Mesenteric fat pad (tissue), 1 donor: ENCODE data around the gene UBQLN2. TPM values are rescaled to one million over a fixed set of nuclear protein-coding genes. Genes with fewer than 3 reads are reported as not detected.
"Not testable (repeated sequence)": the region's sequence is repeated elsewhere in the genome, so short reads cannot be mapped to it uniquely, and the experiment has no call there.

ENCODE experiments used
- DNase-seq: peaks from one replicate; pipeline ENCODE4 v3.0.0-alpha.2; 2020; ENCODE audit warnings: low spot score
- long read RNA-seq: library from polyadenylated mRNA; unstranded; transcript quantifications from one replicate; pipeline ENCODE4 v2.0.0, GENCODE V29; 2020
- total RNA-seq: library from RNA; stranded (reverse); fragmentation: NEBNext Ultra II Directional; extraction: Animal tissue kit (Norgen Biotek cat#: 25700); gene quantifications from one replicate; pipeline ENCODE4 v1.2.1, GENCODE V29; 2021
- donor health status: DM: yes; HTN: yes; CAD: no.

Gene UBQLN2
- total RNA-seq: 23.5 TPM
- long read RNA-seq, full-length matches to known transcripts: 19 of 19 reads
- long read RNA-seq, partial matches to known transcripts: 0 of 19 reads
- long read RNA-seq, other reads (novel, unspliced or antisense): 0 of 19 reads

DNA sequence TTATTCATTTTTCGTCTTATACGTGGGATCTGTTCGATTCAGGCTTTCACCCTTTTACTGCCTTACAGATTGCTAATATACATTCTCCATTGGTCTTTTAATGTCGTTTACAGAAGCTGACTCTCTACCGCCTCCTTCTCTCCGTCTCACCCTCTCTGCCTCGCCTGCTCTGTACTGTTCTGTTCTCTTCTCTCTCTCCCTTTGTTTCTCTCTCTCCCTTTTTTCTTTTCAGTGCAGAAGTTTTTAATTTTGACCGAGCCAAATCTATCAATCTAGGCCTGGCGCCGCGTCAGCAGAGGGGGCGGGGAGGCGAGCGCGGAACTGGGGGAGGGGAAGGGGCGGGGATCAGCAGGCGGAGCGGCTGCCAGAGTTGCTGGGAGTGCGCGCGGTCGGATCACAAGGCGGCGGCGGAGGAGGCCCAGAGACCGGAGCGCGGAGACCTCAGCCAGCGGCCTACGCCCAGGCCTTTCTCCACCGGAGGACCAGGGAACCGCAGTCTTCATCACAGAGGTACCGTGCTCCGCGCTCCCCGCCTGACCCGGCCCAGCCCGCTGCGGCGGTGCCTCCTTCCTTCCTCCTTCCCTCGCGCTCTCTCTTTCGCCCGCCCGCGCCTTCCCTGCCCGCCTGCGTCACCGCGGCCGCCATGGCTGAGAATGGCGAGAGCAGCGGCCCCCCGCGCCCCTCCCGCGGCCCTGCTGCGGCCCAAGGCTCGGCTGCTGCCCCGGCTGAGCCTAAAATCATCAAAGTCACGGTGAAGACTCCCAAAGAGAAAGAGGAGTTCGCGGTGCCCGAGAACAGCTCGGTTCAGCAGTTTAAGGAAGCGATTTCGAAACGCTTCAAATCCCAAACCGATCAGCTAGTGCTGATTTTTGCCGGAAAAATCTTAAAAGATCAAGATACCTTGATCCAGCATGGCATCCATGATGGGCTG is at the start of gene UBQLN2:
TSS of gene UBQLN2 (plus strand) at position 397 of the 931 bp plus-strand sequence. CDS start at position 644, 247 bp downstream.
- DNase-seq: peak; percentile 91

DNA sequence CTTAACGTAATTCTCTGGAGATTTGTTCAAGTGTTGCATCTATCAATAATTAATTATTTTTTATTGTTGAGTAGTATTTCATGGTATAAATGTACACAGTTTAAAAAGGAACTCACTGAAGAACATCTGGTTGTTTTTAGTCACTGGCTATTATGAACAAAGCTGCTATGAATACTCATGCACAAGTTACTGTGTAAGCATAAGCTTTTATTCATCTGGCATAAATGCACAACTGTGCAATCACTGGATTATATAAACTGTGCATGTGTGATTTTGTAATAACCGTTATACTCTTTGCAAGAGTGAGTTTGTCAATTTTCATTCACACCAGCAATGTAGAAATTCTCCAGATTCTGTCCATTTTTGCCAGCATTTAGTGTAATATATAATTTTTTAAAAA is 43.8 kb upstream of the UBQLN2 start:
- DNase-seq: no peak

DNA sequence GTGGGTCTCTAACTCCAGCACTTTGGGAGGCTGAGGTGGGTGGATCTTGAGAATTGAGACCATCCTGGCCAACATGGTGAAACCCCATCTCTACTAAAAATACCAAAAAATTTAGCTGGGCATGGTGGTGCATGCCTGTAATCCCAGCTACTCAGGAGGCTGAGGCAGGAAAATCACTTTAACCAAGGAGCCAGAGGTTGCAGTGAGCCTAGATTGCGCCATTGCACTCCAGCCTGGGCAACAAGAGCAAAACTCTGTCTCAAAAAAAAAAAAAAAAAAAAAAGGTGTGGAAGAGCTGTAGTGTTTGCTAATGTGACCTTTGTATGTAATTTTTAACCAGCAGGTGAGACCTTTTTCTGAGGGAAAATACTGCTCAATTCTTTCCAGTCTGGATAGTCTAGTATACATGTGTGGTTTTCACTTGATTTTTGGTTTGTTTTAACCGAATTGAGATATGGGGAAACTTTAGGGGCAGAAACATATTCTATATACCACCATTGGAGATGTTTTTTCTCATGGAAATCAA is 33.9 kb upstream of the UBQLN2 start:
- not testable (repeated sequence) for DNase-seq

DNA sequence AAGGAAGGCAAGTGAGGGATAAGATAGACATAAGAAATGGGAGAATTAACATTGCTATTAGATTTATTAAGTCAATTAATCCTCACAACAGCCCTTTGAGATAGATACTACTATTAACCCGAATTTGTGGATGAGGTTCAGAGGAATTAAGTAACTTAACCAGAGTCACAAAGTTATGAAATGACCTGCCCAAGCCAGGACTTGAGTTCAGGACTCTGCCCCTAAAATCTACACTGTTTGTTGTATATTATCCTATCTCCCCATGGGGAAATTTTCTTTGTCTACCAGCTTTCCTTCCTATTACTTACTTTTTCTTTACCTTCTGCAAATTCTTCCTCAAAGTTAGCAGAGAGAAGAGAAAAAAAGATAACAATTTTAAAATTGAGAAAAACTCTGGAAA is 33.4 kb upstream of the UBQLN2 start:
- no peak for DNase-seq

DNA sequence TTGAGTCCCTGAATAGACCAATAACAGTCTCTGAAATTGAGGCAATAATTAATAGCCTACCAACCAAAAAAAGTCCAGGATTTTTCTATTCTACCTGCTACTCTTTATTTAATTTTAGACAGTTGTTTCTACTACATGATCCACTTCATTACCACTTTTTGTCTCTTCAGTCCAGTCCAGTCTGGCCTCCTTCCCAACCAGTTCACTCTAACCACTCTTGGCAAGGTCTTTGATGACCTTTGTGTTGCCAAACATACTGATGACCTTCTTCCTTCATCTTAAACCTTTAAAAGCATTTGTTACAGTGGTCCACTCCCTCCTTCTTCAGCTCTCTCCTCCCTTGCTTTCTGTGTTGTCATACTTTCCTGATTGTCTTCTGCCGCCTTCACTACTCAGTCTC is 12.8 kb upstream of the UBQLN2 start:
- DNase-seq: no peak

DNA sequence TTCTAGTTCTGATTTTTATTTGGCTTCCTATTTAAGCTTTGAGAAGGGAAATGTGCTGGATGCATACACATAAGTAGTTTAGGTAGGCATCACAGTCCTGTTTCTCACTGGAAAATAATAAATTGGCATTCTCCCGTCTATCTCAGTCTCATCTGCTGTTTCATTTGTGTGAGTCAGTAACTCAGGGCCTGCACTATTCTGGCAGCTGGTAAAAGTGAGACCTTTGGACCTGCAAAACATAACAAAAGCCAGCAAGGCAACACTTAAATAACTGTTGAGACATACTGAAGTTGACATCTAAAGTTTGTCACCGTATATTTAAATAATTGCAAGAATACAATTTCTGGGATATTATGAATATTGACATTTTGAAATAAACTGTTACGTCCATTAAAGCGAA is 8.6 kb upstream of the UBQLN2 start:
- no peak for DNase-seq

DNA sequence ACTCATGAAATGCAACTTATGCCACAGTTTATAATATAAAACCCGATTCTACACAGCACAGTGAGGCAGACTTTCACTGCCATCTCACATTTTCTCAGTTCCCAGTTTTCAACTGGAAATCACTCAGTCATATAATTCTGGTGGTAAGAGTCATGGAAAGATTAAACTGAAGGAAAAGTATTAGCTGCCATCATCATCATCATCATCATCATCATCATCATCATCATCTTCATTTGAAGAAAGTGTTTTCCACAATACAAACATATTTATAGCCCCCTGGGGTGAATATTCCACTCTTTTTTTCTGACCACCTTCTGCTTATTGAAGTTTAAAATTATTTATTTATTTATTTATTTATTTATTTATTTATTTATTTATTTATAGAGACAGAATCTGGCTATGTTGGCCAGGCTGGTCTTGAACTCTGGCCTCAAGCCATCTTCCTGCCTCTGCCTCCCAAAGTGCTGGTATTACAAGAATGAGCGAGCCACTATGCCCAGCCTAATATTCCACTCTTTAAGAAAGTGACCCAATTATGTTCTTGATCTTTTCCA is 6.0 kb upstream of the UBQLN2 start:
- no peak for DNase-seq

DNA sequence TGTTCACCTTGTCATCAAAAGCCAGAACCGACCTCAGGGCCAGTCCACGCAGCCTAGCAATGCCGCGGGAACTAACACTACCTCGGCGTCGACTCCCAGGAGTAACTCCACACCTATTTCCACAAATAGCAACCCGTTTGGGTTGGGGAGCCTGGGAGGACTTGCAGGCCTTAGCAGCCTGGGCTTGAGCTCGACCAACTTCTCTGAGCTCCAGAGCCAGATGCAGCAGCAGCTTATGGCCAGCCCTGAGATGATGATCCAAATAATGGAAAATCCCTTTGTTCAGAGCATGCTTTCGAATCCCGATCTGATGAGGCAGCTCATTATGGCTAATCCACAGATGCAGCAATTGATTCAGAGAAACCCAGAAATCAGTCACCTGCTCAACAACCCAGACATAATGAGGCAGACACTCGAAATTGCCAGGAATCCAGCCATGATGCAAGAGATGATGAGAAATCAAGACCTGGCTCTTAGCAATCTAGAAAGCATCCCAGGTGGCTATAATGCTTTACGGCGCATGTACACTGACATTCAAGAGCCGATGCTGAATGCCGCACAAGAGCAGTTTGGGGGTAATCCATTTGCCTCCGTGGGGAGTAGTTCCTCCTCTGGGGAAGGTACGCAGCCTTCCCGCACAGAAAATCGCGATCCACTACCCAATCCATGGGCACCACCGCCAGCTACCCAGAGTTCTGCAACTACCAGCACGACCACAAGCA is 898 bp downstream of the UBQLN2 start:
- DNase-seq: no peak

DNA sequence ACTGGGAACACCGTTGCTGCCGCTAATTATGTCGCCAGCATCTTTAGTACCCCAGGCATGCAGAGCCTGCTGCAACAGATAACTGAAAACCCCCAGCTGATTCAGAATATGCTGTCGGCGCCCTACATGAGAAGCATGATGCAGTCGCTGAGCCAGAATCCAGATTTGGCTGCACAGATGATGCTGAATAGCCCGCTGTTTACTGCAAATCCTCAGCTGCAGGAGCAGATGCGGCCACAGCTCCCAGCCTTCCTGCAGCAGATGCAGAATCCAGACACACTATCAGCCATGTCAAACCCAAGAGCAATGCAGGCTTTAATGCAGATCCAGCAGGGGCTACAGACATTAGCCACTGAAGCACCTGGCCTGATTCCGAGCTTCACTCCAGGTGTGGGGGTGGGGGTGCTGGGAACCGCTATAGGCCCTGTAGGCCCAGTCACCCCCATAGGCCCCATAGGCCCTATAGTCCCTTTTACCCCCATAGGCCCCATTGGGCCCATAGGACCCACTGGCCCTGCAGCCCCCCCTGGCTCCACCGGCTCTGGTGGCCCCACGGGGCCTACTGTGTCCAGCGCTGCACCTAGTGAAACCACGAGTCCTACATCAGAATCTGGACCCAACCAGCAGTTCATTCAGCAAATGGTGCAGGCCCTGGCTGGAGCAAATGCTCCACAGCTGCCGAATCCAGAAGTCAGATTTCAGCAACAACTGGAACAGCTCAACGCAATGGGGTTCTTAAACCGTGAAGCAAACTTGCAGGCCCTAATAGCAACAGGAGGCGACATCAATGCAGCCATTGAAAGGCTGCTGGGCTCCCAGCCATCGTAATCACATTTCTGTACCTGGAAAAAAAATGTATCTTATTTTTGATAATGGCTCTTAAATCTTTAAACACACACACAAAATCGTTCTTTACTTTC is 1.8 kb downstream of the UBQLN2 start:
- no peak for DNase-seq

DNA sequence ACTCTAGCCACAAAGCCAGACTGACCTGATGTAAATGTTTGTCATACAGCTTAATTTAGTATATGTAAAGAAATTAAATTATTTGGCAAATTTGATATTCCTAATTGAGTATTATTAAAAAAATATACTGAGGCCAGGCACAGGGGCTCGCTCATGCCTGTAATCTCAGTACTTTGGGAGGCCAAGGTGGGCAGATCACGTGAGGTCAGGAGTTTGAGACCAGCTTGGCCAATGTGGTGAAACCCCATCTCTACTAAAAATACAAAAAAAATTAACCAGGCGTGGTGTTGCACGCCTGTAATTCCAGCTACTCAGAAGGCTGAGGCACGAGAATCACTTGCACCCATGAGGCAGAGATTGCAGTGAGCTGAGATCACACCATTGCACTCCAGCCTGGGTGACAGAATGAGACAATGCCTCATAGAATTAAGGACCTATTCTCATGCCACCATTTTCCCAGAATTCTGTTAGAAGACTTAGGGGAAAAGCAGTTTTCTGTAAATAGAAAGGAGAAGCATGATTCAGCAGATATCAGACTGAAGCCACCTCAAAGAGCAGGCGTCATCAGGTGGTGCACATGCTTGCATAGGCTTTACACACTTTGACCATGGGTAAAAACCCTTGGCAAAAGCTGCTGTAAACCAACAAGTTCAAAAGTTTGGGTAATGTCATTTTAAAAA is 6.1 kb downstream of the UBQLN2 start:
- DNase-seq: no peak

DNA sequence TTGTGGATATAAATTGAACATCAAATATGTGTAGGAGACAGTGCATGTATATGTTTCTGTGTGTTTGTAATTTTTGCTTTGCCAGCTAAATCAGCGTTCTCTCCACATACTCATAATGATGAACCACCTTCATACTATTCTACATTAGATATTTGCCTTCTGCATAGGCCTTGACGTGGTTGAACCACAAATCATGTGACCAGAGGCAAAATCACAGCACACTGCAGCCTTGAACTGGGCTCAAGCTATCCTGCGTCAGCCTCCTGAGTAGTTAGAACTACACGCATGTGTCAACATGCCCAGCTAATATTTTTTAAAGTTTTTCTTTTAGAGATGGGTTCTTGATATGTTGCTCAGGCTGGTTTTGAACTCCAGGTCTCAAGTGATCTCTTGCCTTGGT is 9.5 kb downstream of the UBQLN2 start:
- no peak for DNase-seq

DNA sequence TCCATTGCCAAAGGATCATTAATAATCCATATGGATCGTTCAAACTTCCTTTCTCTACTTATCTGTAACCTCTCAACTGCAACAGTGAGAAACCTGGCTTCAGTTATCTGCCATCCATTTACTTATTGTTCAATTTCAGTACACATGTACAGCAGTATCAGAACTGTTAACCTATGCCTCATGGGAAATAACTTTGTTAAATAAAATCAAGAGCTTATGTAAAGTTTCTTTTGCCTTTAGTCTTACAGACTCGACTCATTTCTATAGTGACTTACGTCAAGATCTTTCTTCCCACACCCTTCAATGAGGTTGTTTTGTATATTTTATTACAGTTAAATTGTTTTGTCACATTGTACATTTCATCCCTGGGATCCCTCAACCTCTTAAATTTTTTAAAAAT is 11.4 kb downstream of the UBQLN2 start:
- DNase-seq: no peak

DNA sequence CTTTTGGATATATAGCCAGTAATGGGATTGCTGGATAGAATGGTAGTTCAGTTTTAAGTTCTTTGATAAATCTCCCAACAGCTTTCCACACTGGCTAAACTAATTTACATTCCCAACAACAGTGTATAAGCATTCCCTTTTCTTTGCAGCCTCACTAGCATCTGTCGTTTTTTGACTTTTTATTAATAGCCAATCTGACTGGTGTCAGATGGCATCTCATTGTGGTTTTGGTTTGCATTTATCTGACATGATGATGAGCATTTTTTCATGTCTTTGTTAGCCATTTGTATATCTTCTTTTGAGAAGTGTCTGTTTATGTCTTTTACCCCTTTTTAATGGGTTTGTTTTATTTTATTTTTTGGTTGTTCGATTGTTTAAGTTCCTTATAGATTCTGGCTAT is 13.3 kb downstream of the UBQLN2 start:
- DNase-seq: no peak

DNA sequence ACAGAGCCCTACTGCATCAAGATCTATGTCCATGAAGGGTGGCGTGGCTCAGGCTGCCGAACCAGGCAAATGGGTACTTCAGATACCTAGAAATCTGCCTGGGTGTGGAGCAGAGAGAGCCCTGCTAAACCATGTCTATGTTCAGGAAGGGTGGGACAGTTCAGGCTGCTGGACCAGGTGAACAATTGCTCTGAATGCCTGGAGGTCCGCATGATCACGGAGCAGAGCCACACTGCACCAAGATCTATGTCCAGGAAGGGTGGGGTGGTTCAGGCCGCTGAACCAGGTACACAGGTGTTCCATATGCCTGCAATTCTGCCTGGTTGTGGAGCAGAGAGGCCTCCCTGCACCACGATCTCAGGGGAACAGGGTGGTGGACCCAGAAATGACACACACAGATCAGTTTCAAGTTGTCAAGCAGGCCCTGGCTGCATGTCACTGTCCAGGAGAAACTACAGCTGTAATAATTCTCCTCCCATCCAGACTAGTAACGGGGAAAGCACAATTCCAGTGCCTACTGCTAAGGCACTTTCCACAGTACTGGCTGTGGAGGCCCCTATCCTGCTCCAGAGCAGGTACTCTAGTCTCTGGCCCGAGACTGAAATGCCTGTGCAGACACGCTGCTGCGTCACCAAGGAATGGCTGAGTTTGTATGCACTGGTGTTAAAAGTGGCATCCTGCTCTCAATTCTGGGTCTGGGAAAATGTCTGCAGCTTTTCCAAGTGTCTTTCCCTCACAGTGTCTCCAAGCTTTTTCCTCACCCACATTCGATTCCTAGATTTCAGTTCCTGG is 25.2 kb downstream of the UBQLN2 start:
- DNase-seq: no peak

DNA sequence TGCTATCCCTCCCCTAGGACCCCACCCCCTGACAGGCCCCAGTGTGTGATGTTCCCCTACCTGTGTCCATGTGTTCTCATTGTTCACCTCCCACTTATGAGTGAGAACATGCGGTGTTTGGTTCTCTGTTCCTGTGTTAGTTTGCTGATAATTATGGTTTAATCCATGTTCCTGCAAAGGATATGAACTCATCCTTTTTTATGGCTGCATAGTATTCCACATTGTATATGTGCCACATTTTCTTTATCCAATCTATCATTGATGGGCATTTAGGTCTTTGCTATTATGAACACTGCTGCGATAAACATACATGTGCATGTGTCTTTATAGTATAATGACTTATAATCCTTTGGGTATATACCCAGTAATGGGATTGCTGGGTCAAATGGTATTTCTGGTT is 28.4 kb downstream of the UBQLN2 start:
- not testable (repeated sequence) for DNase-seq

DNA sequence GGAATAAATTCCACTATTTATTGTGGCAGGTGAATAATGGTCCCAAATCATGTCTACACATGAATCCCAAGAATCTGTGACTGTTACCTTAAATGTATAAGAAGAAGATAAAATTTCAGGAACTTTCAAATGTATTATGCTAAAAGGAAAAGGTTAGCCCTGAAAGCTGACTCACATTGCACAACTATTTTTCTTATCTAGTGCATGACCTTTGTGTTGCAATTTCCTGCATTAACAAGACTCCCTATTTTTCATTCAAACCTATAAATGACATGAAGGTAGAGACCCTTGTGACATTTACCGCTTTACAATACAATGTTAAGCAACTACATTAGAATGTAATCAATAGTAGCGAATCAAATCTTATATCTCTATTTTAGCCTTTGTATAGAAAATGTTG is 36.7 kb downstream of the UBQLN2 start:
- no peak for DNase-seq

DNA sequence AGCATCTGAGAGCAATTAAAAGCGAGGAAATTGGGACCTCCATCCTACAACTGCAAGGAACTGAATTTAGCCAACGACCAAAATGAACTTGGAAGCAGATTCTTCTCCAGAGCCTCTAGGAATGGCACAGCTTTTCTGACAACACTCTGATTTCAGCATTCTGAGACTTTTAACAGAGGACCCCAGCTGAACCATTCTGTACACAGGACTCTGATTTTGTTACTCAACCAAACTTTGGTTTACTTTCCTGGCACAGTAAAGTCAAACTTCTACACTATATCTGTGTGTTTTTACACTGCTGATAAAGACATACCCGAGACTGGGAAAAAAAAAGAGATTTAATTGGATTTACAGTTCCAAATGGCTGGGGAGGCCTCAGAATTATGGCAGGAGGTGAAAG is 37.6 kb downstream of the UBQLN2 start:
- DNase-seq: no peak

DNA sequence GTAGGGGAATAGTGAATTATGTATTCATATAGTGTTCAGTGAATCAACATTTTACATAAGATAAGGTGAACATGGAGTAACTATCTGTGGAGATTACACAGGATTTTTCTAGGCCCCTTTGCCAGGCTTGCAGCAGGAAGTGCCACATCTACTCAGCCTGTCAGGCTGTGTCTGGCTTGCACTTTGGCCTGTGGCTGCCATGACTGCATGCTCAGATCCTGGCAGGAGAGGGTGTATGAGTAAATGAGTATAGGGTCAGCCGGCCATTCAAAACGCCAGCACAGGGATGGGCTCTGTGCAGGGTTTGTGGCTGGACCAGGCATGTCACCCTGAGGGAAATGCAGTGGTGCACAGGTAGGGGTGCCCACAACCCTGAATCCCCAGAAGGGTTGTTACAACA is 51.9 kb downstream of the UBQLN2 start:
- DNase-seq: no peak
